SK-N-SH treated with all-trans-retinoic acid at 6 μM for 48 hours (cell line): ENCODE results near the gene GUCA2A.

Experiments used
- ATAC-seq: fragments of 200-7000 bp; cut with Tn5 transposase; 3 replicates; pipeline ENCODE4 v1.9.1; 2020; ENCODE audit warnings: mild to moderate bottlenecking, moderate library complexity
- ARNTL ChIP-seq: fragments of 450-650 bp; formaldehyde crosslinking; IDR thresholded peaks from 2 replicates; pipeline ENCODE4 v1.5.0; 2020; ENCODE audit warnings: low read depth, mild to moderate bottlenecking, moderate library complexity, borderline replicate concordance
- BACH2 ChIP-seq: fragments of 250-450 bp; sonication (Bioruptor Pico); IDR thresholded peaks from 2 replicates; pipeline ENCODE4 v1.9.0; 2021; ENCODE audit warnings: mild to moderate bottlenecking, borderline replicate concordance
- CREB5 ChIP-seq: fragments of 250-450 bp; sonication (Bioruptor Pico); IDR thresholded peaks from 2 replicates; pipeline ENCODE4 v1.5.1; 2020; ENCODE audit warnings: low read depth, mild to moderate bottlenecking, moderate library complexity
- CSDC2 ChIP-seq: fragments of 250-450 bp; sonication (Bioruptor Pico); IDR thresholded peaks from 2 replicates; pipeline ENCODE4 v1.5.0; 2020; ENCODE audit warnings: mild to moderate bottlenecking, moderate library complexity
- CSRNP3 ChIP-seq: fragments of 250-450 bp; sonication (Bioruptor Pico); IDR thresholded peaks from 2 replicates; pipeline ENCODE4 v1.5.1; 2021; ENCODE audit warnings: mild to moderate bottlenecking, moderate library complexity
- ESRRG ChIP-seq: fragments of 250-450 bp; sonication (Bioruptor Pico); IDR thresholded peaks from 2 replicates; pipeline ENCODE4 v1.6.1; 2021; ENCODE audit warnings: mild to moderate bottlenecking
- GLIS3 ChIP-seq: fragments of 250-450 bp; sonication (Bioruptor Pico); IDR thresholded peaks from 2 replicates; pipeline ENCODE4 v1.5.0; 2020; ENCODE audit warnings: mild to moderate bottlenecking, moderate library complexity
- ISL1 ChIP-seq: fragments of 250-450 bp; sonication (Bioruptor Pico); IDR thresholded peaks from 2 replicates; pipeline ENCODE4 v2.1.2; 2022; ENCODE audit warnings: mild to moderate bottlenecking, moderate library complexity
- OSR1 ChIP-seq: fragments of 250-450 bp; sonication (Bioruptor Pico); IDR thresholded peaks from 2 replicates; pipeline ENCODE4 v1.8.0; 2022; ENCODE audit warnings: moderate library complexity, mild to moderate bottlenecking, inconsistent platforms
- PATZ1 ChIP-seq: fragments of 250-450 bp; sonication (Bioruptor Pico); IDR thresholded peaks from 2 replicates; pipeline ENCODE4 v1.8.0; 2020; ENCODE audit warnings: mild to moderate bottlenecking, moderate library complexity, borderline replicate concordance
- POU6F1 ChIP-seq: fragments of 250-450 bp; sonication (Bioruptor Pico); IDR thresholded peaks from 2 replicates; pipeline ENCODE4 v1.8.0; 2021; ENCODE audit warnings: low read depth, mild to moderate bottlenecking, moderate library complexity, borderline replicate concordance
- PPARA ChIP-seq: fragments of 250-450 bp; sonication (Bioruptor Pico); IDR thresholded peaks from 2 replicates; pipeline ENCODE4 v1.5.0; 2020; ENCODE audit warnings: mild to moderate bottlenecking, borderline replicate concordance
- RARB ChIP-seq: fragments of 250-450 bp; sonication (Bioruptor Pico); IDR thresholded peaks from 2 replicates; pipeline ENCODE4 v1.8.0; 2021; ENCODE audit warnings: mild to moderate bottlenecking, moderate library complexity
- SNAI2 ChIP-seq: fragments of 250-450 bp; sonication (Bioruptor Pico); IDR thresholded peaks from 2 replicates; pipeline ENCODE4 v1.5.0; 2020; ENCODE audit warnings: mild to moderate bottlenecking, moderate library complexity
- TCF4 ChIP-seq: fragments of 250-450 bp; sonication (Bioruptor Pico); IDR thresholded peaks from 2 replicates; pipeline ENCODE4 v1.8.0; 2021; ENCODE audit warnings: mild to moderate bottlenecking, moderate library complexity, borderline replicate concordance
- TOX ChIP-seq: fragments of 250-450 bp; sonication (Bioruptor Pico); IDR thresholded peaks from 2 replicates; pipeline ENCODE4 v1.8.0; 2021; ENCODE audit warnings: mild to moderate bottlenecking, moderate library complexity, borderline replicate concordance
- ZC3H10 ChIP-seq: fragments of 250-450 bp; sonication (Bioruptor Pico); IDR thresholded peaks from 2 replicates; pipeline ENCODE4 v1.5.1; 2021; ENCODE audit warnings: mild to moderate bottlenecking, moderate library complexity
- ZFP3 ChIP-seq: fragments of 250-450 bp; sonication (Bioruptor Pico); IDR thresholded peaks from 2 replicates; pipeline ENCODE4 v1.5.0; 2020; ENCODE audit warnings: mild to moderate bottlenecking, moderate library complexity
- ZFP30 ChIP-seq: fragments of 450-650 bp; formaldehyde crosslinking; IDR thresholded peaks from 2 replicates; pipeline ENCODE4 v1.5.0; 2022; ENCODE audit warnings: mild to moderate bottlenecking, moderate library complexity
- ZNF565 ChIP-seq: fragments of 450-650 bp; formaldehyde crosslinking; conservative IDR thresholded peaks from 2 replicates; pipeline ENCODE4 v1.5.0; 2020; ENCODE audit warnings: low read depth, mild to moderate bottlenecking, moderate library complexity
- ZNF70 ChIP-seq: fragments of 450-650 bp; formaldehyde crosslinking; IDR thresholded peaks from 2 replicates; pipeline ENCODE4 v1.5.0; 2020; ENCODE audit warnings: mild to moderate bottlenecking, moderate library complexity
- ZNF8 ChIP-seq: fragments of 450-650 bp; formaldehyde crosslinking; IDR thresholded peaks from 2 replicates; pipeline ENCODE4 v1.5.0; 2020; ENCODE audit warnings: mild to moderate bottlenecking, moderate library complexity

Gene GUCA2A

GRCh38 chr1:42163536-42164503, 725 bp downstream of the GUCA2A start:
- ATAC-seq: no peak
- no peak for TF ChIP-seq ESRRG (CRISPR knock-in tag)
- TF ChIP-seq ARNTL: no peak
- no peak for TF ChIP-seq ISL1
- no peak for TF ChIP-seq PATZ1
- TF ChIP-seq GLIS3 (CRISPR knock-in tag): no peak
- TF ChIP-seq ZFP30 (CRISPR knock-in tag): no peak
- TF ChIP-seq OSR1: no peak
- TF ChIP-seq CSDC2 (CRISPR knock-in tag): no peak
- no peak for TF ChIP-seq ZNF8 (CRISPR knock-in tag)
- no peak for TF ChIP-seq SNAI2 (CRISPR knock-in tag)

GRCh38 chr1:42163114-42163513, 1.4 kb downstream of the GUCA2A start:
- no peak for TF ChIP-seq GLIS3 (CRISPR knock-in tag)
- TF ChIP-seq TCF4 (CRISPR knock-in tag): no peak
- no peak for TF ChIP-seq CSDC2 (CRISPR knock-in tag)
- TF ChIP-seq, all 23 proteins: peak for 0
- ATAC-seq: no peak

- TF ChIP-seq PATZ1 (no peak), ESRRG (CRISPR knock-in tag) (no peak), TOX (CRISPR knock-in tag) (no peak), PPARA (no peak), POU6F1 (no peak), CREB5 (CRISPR knock-in tag) (no peak), ZNF70 (CRISPR knock-in tag) (no peak), GLIS3 (CRISPR knock-in tag) (no peak), BACH2 (CRISPR knock-in tag) (no peak)
- no peak for ATAC-seq
These were observed 2.4 kb downstream of the GUCA2A start for GRCh38 chr1:42162181-42162580.

DNA sequence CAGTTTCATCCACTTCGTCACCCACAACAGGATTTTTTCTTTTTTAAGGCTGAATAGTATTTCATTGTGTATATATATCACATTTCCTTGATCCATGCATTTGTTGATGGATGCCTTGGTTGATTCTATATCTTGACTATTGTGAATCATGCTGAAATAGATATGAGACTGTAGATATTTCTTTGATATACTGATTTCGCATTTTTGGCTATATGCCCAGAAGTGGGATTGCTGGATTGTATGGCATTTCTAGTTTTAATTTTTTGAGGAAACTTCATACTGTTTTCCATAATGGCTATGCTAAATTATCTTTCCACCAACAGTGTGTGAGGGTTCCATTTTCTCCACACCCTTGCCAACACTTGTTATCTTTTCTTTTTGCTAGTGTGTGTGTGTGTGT, 6.4 kb downstream of the GUCA2A start:
- no peak for ATAC-seq
- TF ChIP-seq ZNF70 (CRISPR knock-in tag) (no peak), BACH2 (CRISPR knock-in tag) (no peak)

DNA sequence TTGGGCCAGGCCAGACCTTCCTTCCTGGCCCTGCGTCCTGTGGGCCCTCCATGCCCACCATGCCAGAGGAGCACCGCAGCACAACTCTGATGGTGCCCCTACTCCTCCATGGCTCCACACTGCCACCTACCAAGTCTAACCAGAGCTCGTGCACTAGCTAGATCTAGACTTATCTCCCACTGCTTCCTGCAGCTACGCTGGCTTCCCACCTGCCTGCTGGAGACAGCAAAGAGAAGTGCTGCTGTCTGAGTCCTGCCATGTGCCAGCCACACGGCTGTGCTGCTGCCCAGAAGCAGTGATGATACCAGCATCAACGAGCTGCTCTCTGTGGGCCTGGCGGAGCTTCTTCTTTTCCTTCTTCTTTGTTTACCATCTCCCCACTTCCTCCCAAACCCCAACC, 6.9 kb downstream of the GUCA2A start:
- ATAC-seq: peak; percentile 18; the same call in 1 of the 3 replicates
- TF ChIP-seq ZFP30 (CRISPR knock-in tag) (no peak), ZFP3 (CRISPR knock-in tag) (no peak), ISL1 (no peak), ZNF565 (no peak), CSDC2 (CRISPR knock-in tag) (no peak), CREB5 (CRISPR knock-in tag) (no peak), ZC3H10 (no peak), PPARA (no peak), BACH2 (CRISPR knock-in tag) (no peak), RARB (CRISPR knock-in tag) (no peak), POU6F1 (no peak), OSR1 (no peak), CSRNP3 (CRISPR knock-in tag) (no peak), ZNF8 (CRISPR knock-in tag) (no peak), ARNTL (no peak), SNAI2 (CRISPR knock-in tag) (no peak)
